ENCODE measurements around the gene TSEN34.
"Not testable (repeated sequence)": the region's sequence is repeated elsewhere in the genome, so short reads cannot be mapped to it uniquely, and the experiment has no call there.

The TSEN34 gene

DNA sequence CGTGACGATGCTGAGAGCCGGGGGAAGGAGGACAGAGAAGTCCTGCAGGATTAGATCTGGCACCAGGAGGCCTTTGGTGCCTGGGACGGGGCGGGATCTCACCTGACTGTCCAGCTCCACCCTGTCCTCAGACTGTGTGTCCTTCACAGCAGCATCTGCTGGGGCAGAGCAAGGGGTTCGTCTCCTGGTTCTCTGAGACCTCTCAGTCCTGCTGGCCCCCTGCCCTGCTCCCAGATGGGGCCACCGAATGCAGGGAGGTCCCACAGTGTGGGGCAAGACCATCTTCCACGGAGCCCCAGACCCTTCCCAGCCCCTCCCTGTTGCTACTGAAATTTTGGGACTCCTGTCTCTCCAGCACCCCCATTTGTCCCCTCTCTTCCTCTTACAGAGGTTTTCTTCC lies 27.2 kb downstream of the TSEN34 start:
- no peak overlapping the region for H3K9ac ChIP-seq (ENCODE audit: low read length)
- no peak overlapping the region for H3K4me3 ChIP-seq (ENCODE audit: low read length)
- H3K27me3 ChIP-seq (ENCODE audit: control insufficient read depth, insufficient read depth, low read length), result no peaks in the 10 kb centered on the region
- H3K9me3 ChIP-seq (ENCODE audit: control insufficient read depth, low read depth, low read length), result no peaks in the 10 kb centered on the region
- no peak overlapping the region for H3K27ac ChIP-seq (ENCODE audit: low read length)
- H3K36me3 ChIP-seq (ENCODE audit: control insufficient read depth, low read depth, low read length), result no peaks in the 10 kb centered on the region
- H3K4me1 ChIP-seq (ENCODE audit: control insufficient read depth, low read depth, low read length), result no peaks in the 10 kb centered on the region

- Histone ChIP-seq H3K9me3 (ENCODE audit: control insufficient read depth, low read depth, low read length) (no peaks in the 10 kb centered on the region), H3K9ac (ENCODE audit: low read length) (no peak overlapping the region), H3K27me3 (ENCODE audit: control insufficient read depth, insufficient read depth, low read length) (no peaks in the 10 kb centered on the region), H3K4me1 (ENCODE audit: control insufficient read depth, low read depth, low read length) (no peaks in the 10 kb centered on the region), H3K36me3 (ENCODE audit: control insufficient read depth, low read depth, low read length) (no peaks in the 10 kb centered on the region), H3K4me3 (ENCODE audit: low read length) (no peak overlapping the region), H3K27ac (ENCODE audit: low read length) (no peak overlapping the region)
These were observed 28.0 kb downstream of the TSEN34 start for GRCh38 chr19:54218960-54219661.

DNA sequence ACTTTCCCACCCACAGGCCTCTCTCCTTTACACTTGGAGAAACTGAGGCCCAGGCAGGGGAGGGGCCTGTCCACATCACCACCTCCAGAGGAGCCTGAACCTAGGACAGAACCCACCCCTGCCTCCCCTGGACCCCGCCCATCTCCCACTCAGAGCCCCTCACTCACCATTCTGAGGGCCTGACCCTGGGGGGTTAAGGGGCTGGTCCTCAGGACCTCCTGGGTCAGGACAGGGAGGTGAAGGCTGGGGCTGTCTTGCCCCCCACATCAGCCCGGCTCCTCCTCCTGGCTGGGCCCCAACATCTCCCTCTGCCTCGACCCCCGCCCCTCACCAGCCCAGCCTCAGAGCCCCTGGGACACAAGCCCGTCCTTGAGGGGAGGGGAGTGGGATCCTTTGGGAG lies 28.6 kb downstream of the TSEN34 start:
- not testable (repeated sequence) for H3K27ac ChIP-seq (ENCODE audit: low read length); H3K9ac ChIP-seq (ENCODE audit: low read length); H3K36me3 ChIP-seq (ENCODE audit: control insufficient read depth, low read depth, low read length); H3K4me3 ChIP-seq (ENCODE audit: low read length); H3K27me3 ChIP-seq (ENCODE audit: control insufficient read depth, insufficient read depth, low read length); H3K9me3 ChIP-seq (ENCODE audit: control insufficient read depth, low read depth, low read length); H3K4me1 ChIP-seq (ENCODE audit: control insufficient read depth, low read depth, low read length)

DNA sequence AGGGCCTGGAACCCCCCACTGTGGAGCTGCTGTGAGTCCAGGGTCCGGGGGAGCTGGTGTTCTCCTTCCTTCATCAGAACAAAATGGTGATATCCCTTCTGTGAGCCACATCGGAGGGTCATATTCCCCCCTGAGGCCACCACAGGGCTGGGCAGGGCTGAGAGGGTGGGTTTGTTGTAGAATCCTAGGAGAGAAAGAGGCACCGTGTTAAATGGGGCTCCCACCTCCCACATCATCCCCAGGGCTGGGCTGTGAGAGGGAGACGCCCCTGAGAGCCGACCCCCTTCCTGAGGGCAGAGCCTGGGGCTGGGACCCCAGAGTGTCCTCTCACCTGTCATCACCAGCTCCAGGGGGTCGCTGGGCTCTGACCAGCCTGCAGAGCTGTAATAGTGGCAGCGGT lies 30.8 kb downstream of the TSEN34 start:
- H3K9ac ChIP-seq (ENCODE audit: low read length); H3K9me3 ChIP-seq (ENCODE audit: control insufficient read depth, low read depth, low read length); H3K4me3 ChIP-seq (ENCODE audit: low read length); H3K27ac ChIP-seq (ENCODE audit: low read length); H3K4me1 ChIP-seq (ENCODE audit: control insufficient read depth, low read depth, low read length); H3K36me3 ChIP-seq (ENCODE audit: control insufficient read depth, low read depth, low read length); H3K27me3 ChIP-seq (ENCODE audit: control insufficient read depth, insufficient read depth, low read length): not testable (repeated sequence)

DNA sequence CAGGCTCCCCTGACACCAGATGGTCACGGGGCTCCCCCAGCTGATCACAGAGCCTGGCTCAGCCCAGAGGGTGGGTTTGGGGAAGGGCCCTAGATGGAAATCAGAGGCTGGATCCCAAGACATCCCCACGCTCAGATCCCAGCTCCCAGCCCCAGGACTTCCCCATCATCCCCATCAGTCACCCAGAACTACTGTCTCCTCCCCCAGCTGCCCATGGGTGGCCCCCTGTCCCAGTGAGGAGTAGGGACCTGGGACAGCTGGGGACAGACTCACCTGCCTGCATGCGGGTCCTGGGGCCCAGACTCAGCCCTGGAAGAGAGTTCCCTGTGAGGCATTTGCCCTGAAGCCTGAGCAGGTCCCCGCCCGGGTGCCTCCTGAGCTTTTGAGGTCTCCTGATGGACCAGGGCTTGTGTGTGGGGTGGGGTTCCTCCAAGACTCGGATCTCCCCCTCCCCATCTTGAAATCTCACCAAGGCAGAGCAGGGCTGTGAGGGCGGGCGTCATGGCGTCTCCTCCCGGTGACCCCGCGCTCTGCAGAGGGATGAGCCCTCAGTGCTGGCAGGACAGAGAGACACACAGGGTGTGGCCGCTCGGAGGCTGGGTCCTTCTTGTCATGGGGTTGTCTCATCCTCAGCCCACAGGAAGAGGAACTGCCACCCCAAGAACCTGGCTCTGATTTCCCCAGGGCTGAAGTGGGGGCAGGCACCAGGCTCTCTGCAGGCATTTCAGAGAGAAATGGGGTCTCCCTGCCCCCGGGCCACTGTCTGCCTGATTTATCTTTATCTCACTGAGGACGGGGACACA lies 31.6 kb downstream of the TSEN34 start, which contains the start of gene LILRB3:
LILRB3 (minus strand) TSS at position 534 of the 803 bp plus-strand sequence; CDS start at position 503, 31 bp downstream.
- H3K4me3 ChIP-seq (ENCODE audit: low read length); H3K27me3 ChIP-seq (ENCODE audit: control insufficient read depth, insufficient read depth, low read length); H3K4me1 ChIP-seq (ENCODE audit: control insufficient read depth, low read depth, low read length); H3K36me3 ChIP-seq (ENCODE audit: control insufficient read depth, low read depth, low read length); H3K27ac ChIP-seq (ENCODE audit: low read length); H3K9me3 ChIP-seq (ENCODE audit: control insufficient read depth, low read depth, low read length); H3K9ac ChIP-seq (ENCODE audit: low read length): not testable (repeated sequence)

- not testable (repeated sequence) for H3K36me3 ChIP-seq (ENCODE audit: control insufficient read depth, low read depth, low read length); H3K9me3 ChIP-seq (ENCODE audit: control insufficient read depth, low read depth, low read length); H3K4me3 ChIP-seq (ENCODE audit: low read length); H3K27me3 ChIP-seq (ENCODE audit: control insufficient read depth, insufficient read depth, low read length); H3K4me1 ChIP-seq (ENCODE audit: control insufficient read depth, low read depth, low read length); H3K27ac ChIP-seq (ENCODE audit: low read length); H3K9ac ChIP-seq (ENCODE audit: low read length)
These were observed 32.3 kb downstream of the TSEN34 start for GRCh38 chr19:54223277-54223936.

- H3K4me1 ChIP-seq (ENCODE audit: control insufficient read depth, low read depth, low read length); H3K9ac ChIP-seq (ENCODE audit: low read length): not testable (repeated sequence)
These were observed 32.8 kb downstream of the TSEN34 start for GRCh38 chr19:54223937-54224281.

GRCh38 chr19:54224619-54225018 lies 33.5 kb downstream of the TSEN34 start:
- not testable (repeated sequence) for H3K27me3 ChIP-seq (ENCODE audit: control insufficient read depth, insufficient read depth, low read length); H3K9ac ChIP-seq (ENCODE audit: low read length); H3K27ac ChIP-seq (ENCODE audit: low read length); H3K36me3 ChIP-seq (ENCODE audit: control insufficient read depth, low read depth, low read length); H3K4me1 ChIP-seq (ENCODE audit: control insufficient read depth, low read depth, low read length); H3K4me3 ChIP-seq (ENCODE audit: low read length); H3K9me3 ChIP-seq (ENCODE audit: control insufficient read depth, low read depth, low read length)

More at GRCh38 chr19:54223937-54224281, 32.8 kb downstream of the TSEN34 start:
- H3K27ac ChIP-seq (ENCODE audit: low read length); H3K4me3 ChIP-seq (ENCODE audit: low read length); H3K9me3 ChIP-seq (ENCODE audit: control insufficient read depth, low read depth, low read length); H3K36me3 ChIP-seq (ENCODE audit: control insufficient read depth, low read depth, low read length); H3K27me3 ChIP-seq (ENCODE audit: control insufficient read depth, insufficient read depth, low read length): not testable (repeated sequence)

DNA sequence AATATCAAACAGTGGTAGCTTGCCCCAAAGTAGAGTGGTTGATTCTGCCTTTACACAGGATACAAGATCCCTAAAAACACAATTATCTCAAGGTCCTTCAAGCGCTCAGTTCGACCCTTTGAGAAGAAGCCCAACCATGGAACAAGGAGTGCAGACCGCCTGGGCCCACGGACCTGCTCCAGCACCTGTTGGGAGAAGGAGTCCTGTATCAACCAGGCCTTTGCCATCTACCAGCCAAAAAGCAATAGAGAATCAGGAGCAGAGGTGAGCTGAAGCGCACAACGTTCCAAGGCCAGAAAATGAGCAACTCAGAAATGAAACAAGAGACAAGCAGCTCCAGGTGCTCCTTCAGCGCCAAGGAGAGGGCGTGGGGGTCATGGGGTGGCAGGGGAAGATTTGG lies 38.0 kb downstream of the TSEN34 start:
- H3K36me3 ChIP-seq (ENCODE audit: control insufficient read depth, low read depth, low read length), result no peaks in the 10 kb centered on the region
- no peak overlapping the region for H3K9ac ChIP-seq (ENCODE audit: low read length)
- no peaks in the 10 kb centered on the region for H3K4me1 ChIP-seq (ENCODE audit: control insufficient read depth, low read depth, low read length)
- H3K9me3 ChIP-seq (ENCODE audit: control insufficient read depth, low read depth, low read length), result no peaks in the 10 kb centered on the region
- H3K27me3 ChIP-seq (ENCODE audit: control insufficient read depth, insufficient read depth, low read length), result peaks cover 25% of the 10 kb centered on the region
- H3K27ac ChIP-seq (ENCODE audit: low read length), result no peak overlapping the region
- no peak overlapping the region for H3K4me3 ChIP-seq (ENCODE audit: low read length)

GRCh38 chr19:54230031-54230430 lies 38.9 kb downstream of the TSEN34 start:
- no peak overlapping the region for H3K4me3 ChIP-seq (ENCODE audit: low read length)
- no peaks in the 10 kb centered on the region for H3K36me3 ChIP-seq (ENCODE audit: control insufficient read depth, low read depth, low read length)
- no peaks in the 10 kb centered on the region for H3K4me1 ChIP-seq (ENCODE audit: control insufficient read depth, low read depth, low read length)
- H3K9me3 ChIP-seq (ENCODE audit: control insufficient read depth, low read depth, low read length), result no peaks in the 10 kb centered on the region
- H3K9ac ChIP-seq (ENCODE audit: low read length), result no peak overlapping the region
- H3K27me3 ChIP-seq (ENCODE audit: control insufficient read depth, insufficient read depth, low read length), result peaks cover 25% of the 10 kb centered on the region
- H3K27ac ChIP-seq (ENCODE audit: low read length), result no peak overlapping the region

- Histone ChIP-seq H3K27me3 (ENCODE audit: control insufficient read depth, insufficient read depth, low read length) (peaks cover 25% of the 10 kb centered on the region), H3K9ac (ENCODE audit: low read length) (no peak overlapping the region), H3K36me3 (ENCODE audit: control insufficient read depth, low read depth, low read length) (no peaks in the 10 kb centered on the region), H3K4me3 (ENCODE audit: low read length) (no peak overlapping the region), H3K4me1 (ENCODE audit: control insufficient read depth, low read depth, low read length) (no peaks in the 10 kb centered on the region), H3K27ac (ENCODE audit: low read length) (no peak overlapping the region), H3K9me3 (ENCODE audit: control insufficient read depth, low read depth, low read length) (no peaks in the 10 kb centered on the region)
These were observed 40.2 kb downstream of the TSEN34 start for GRCh38 chr19:54231077-54231931.
